HG03378 (cell line): ENCODE results near the gene KLF11.

Experiments used
- ATAC-seq: cut with Tn5 transposase; IDR thresholded peaks from one replicate; pipeline ENCODE4 v1.9.1; 2021; ENCODE audit warnings: mild to moderate bottlenecking, moderate library complexity; ENCODE audit not compliant: unreplicated experiment

Gene KLF11

GRCh38 chr2:10061221-10061925 lies 18.0 kb downstream of the KLF11 start:
- no peak for ATAC-seq

GRCh38 chr2:10062931-10063365 lies 19.6 kb downstream of the KLF11 start:
- ATAC-seq, result no peak

GRCh38 chr2:10063566-10063965 lies 20.2 kb downstream of the KLF11 start:
- ATAC-seq, result no peak

GRCh38 chr2:10064932-10065772 lies 21.8 kb downstream of the KLF11 start:
- ATAC-seq, result no peak

GRCh38 chr2:10065773-10066055 lies 22.4 kb downstream of the KLF11 start:
- no peak for ATAC-seq

GRCh38 chr2:10067330-10067729 lies 24.0 kb downstream of the KLF11 start:
- ATAC-seq, result no peak

GRCh38 chr2:10067881-10068280 lies 24.5 kb downstream of the KLF11 start:
- ATAC-seq, result no peak

- no peak for ATAC-seq
Observed at GRCh38 chr2:10071176-10071575, 27.8 kb downstream of the KLF11 start.

GRCh38 chr2:10071595-10071994 lies 28.2 kb downstream of the KLF11 start:
- no peak for ATAC-seq

GRCh38 chr2:10072656-10073480 lies 29.5 kb downstream of the KLF11 start:
- ATAC-seq, result peak; percentile 74

- ATAC-seq, result no peak
Observed at GRCh38 chr2:10073706-10074105, 30.4 kb downstream of the KLF11 start.

GRCh38 chr2:10075101-10075500 lies 31.8 kb downstream of the KLF11 start:
- ATAC-seq, result no peak

GRCh38 chr2:10075571-10076209 lies 32.3 kb downstream of the KLF11 start:
- no peak for ATAC-seq

- ATAC-seq, result no peak
Observed at GRCh38 chr2:10076511-10076910, 33.2 kb downstream of the KLF11 start.

GRCh38 chr2:10076988-10077527 lies 33.7 kb downstream of the KLF11 start:
- no peak for ATAC-seq

- no peak for ATAC-seq
Observed at GRCh38 chr2:10078001-10078400, 34.7 kb downstream of the KLF11 start.

GRCh38 chr2:10078704-10079265 lies 35.4 kb downstream of the KLF11 start:
- no peak for ATAC-seq

GRCh38 chr2:10079266-10079869 lies 36.0 kb downstream of the KLF11 start:
- ATAC-seq, result no peak

- no peak for ATAC-seq
Observed at GRCh38 chr2:10079870-10080535, 36.7 kb downstream of the KLF11 start, which contains the start of gene CYS1. Gene CYS1, minus strand, starts transcription at chr2:10080411. Its CDS starts 188 bp downstream, at chr2:10080223.
